Measurements from ENCODE around the gene CIART. TPM values are rescaled to one million over a fixed set of nuclear protein-coding genes. Genes with fewer than 3 reads are reported as not detected.

The CIART gene
- total RNA-seq, 1 donor from 2014 or later = 8.7 TPM

DNA sequence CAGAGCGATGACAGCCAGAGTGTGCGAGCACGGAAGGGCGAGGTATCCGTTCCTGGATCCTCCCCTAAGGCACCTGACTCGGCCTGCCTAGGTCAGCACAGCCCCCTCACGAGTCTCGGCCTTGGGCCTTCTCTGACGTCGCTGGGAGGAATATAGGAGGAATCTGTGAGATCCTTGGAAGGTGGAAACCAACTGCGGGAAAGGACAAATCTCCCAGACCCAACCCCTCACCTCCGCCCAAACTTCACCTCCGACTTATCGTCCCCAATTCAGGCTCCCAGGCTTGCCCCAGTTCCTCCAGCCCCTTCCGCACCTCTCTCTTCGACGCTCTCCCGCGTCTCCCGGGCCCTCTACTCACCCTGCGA lies 14.0 kb upstream of the CIART start:
- Histone ChIP-seq H3K27me3 (ENCODE audit: low read depth) (no peaks in the 10 kb centered on the region), H3K4me3 (peak overlapping the region; percentile 99), H3K27ac (replicated peaks) (peak overlapping the region; percentile 99), H3K9me3 (replicated peaks) (no peaks in the 10 kb centered on the region), H3K36me3 (peaks cover 36% of the 10 kb centered on the region), H3K4me1 (peaks cover 52% of the 10 kb centered on the region)
- TF ChIP-seq, protein P1, sequence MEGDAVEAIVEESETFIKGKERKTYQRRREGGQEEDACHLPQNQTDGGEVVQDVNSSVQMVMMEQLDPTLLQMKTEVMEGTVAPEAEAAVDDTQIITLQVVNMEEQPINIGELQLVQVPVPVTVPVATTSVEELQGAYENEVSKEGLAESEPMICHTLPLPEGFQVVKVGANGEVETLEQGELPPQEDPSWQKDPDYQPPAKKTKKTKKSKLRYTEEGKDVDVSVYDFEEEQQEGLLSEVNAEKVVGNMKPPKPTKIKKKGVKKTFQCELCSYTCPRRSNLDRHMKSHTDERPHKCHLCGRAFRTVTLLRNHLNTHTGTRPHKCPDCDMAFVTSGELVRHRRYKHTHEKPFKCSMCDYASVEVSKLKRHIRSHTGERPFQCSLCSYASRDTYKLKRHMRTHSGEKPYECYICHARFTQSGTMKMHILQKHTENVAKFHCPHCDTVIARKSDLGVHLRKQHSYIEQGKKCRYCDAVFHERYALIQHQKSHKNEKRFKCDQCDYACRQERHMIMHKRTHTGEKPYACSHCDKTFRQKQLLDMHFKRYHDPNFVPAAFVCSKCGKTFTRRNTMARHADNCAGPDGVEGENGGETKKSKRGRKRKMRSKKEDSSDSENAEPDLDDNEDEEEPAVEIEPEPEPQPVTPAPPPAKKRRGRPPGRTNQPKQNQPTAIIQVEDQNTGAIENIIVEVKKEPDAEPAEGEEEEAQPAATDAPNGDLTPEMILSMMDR (IDR thresholded peaks at IDR 0.05; ENCODE audit: borderline replicate concordance) = no peak
- DNase-seq = no peak
- intact Hi-C loops (cut with micrococcal nuclease) = no loop called here

- intact Hi-C loops (cut with micrococcal nuclease) = no loop called here
- TF ChIP-seq, protein P1 (IDR thresholded peaks at IDR 0.05; ENCODE audit: borderline replicate concordance) = no peak
- DNase-seq = peak; percentile 96
- peak within 1 kb of the TSS; percentile 99 for H3K4me3 ChIP-seq
- H3K36me3 ChIP-seq = peaks cover 36% of the 10 kb centered on the region
- no peaks in the 10 kb centered on the region for H3K27me3 ChIP-seq (ENCODE audit: low read depth)
- peaks cover 57% of the 10 kb centered on the region for H3K4me1 ChIP-seq
- H3K27ac ChIP-seq (replicated peaks) = peak within 1 kb of the TSS; percentile 99
- H3K9me3 ChIP-seq (replicated peaks) = no peaks in the 10 kb centered on the region
Observed at GRCh38 chr1:150268705-150269403, 13.5 kb upstream of the CIART start, which contains the start of gene APH1A. Gene APH1A, minus strand, starts transcription at chr1:150269016. Its CDS starts 206 bp downstream, at chr1:150268810.

DNA sequence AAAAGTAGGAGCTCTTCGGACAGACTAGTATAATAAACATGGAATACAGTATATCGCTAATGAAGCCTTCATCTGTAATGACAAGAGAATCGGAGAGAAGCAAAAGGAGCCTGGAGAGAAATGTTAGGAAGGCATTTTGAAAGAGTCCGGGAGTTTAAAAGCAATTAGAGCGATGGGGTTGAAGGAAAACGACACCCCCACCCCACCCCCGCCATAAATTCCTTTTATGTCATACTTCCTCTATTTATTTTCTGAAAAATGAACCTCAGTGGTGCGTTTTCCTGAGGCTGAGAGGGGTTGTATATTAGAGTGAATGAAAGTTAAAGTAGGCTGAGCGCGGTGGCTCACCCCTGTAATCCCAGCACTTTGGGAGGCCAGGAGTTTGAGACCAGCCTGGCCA lies 12.9 kb upstream of the CIART start:
- DNase-seq = no peak
- Histone ChIP-seq H3K4me3 (peak overlapping the region; percentile 99), H3K36me3 (peaks cover 31% of the 10 kb centered on the region), H3K9me3 (replicated peaks) (no peaks in the 10 kb centered on the region), H3K4me1 (peaks cover 60% of the 10 kb centered on the region), H3K27me3 (ENCODE audit: low read depth) (no peaks in the 10 kb centered on the region), H3K27ac (replicated peaks) (peak overlapping the region; percentile 99)
- TF ChIP-seq, protein P1 (IDR thresholded peaks at IDR 0.05; ENCODE audit: borderline replicate concordance) = no peak
- intact Hi-C loops (cut with micrococcal nuclease) = no loop called here

GRCh38 chr1:150271291-150271959 lies 10.9 kb upstream of the CIART start:
- DNase-seq = no peak
- peaks cover 60% of the 10 kb centered on the region for H3K4me1 ChIP-seq
- H3K4me3 ChIP-seq = no peak overlapping the region
- H3K27me3 ChIP-seq (ENCODE audit: low read depth) = no peaks in the 10 kb centered on the region
- TF ChIP-seq, protein P1 (IDR thresholded peaks at IDR 0.05; ENCODE audit: borderline replicate concordance) = no peak
- intact Hi-C loops (cut with micrococcal nuclease) = no loop called here
- peaks cover 11% of the 10 kb centered on the region for H3K36me3 ChIP-seq
- H3K9me3 ChIP-seq (replicated peaks) = no peaks in the 10 kb centered on the region
- H3K27ac ChIP-seq (replicated peaks) = peak overlapping the region; percentile 82

DNA sequence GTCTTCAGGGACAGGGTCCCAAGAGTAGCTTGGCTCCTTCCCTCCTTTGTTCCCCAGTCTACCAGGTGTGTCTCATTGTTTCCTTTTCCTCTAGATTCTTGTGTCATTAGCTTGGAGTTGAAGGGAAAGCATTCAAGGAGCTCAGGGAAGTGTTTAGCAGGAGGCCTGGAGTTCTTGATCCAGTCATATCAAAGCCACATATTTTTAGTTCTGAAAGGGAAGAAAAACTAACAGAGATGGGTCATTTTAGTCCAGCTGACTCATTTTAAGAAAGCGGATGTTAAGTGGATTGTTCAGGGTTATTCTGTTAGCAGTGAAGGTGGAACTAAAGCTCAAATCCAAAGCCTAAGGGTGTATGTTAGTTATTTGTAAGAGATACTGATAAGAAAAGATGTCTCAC lies 9.0 kb upstream of the CIART start:
- intact Hi-C loops (cut with micrococcal nuclease) = no loop called here
- H3K9me3 ChIP-seq (replicated peaks) = no peaks in the 10 kb centered on the region
- no peaks in the 10 kb centered on the region for H3K27me3 ChIP-seq (ENCODE audit: low read depth)
- peaks cover 1% of the 10 kb centered on the region for H3K36me3 ChIP-seq
- TF ChIP-seq, protein P1 (IDR thresholded peaks at IDR 0.05; ENCODE audit: borderline replicate concordance) = no peak
- peaks cover 42% of the 10 kb centered on the region for H3K4me1 ChIP-seq
- H3K27ac ChIP-seq (replicated peaks) = peak overlapping the region; percentile 82
- H3K4me3 ChIP-seq = peak overlapping the region; percentile 61
- no peak for DNase-seq
